ENCODE data around the gene ST7. TPM values are rescaled to one million over a fixed set of nuclear protein-coding genes. Genes with fewer than 3 reads are reported as not detected.
A peak's percentile ranks its signal among the peaks of the same experiment; 100 is the strongest.
"Not testable (repeated sequence)": the region's sequence is repeated elsewhere in the genome, so short reads cannot be mapped to it uniquely, and the experiment has no call there.

ST7 gene
- total RNA-seq, 1 donor from 2014 or later: 48.6 TPM

GRCh38 chr7:116956477-116956804 lies 3.1 kb downstream of the ST7 start:
- TF ChIP-seq CTCF (IDR thresholded peaks at IDR 0.05): no peak
- DNase-seq (no peak), ATAC-seq (no peak)
- Histone ChIP-seq H3K4me1 (peaks cover 29% of the 10 kb centered on the region), H3K9me3 (no peaks in the 10 kb centered on the region), H3K27me3 (no peaks in the 10 kb centered on the region), H3K36me3 (no peaks in the 10 kb centered on the region), H3K4me3 (no peak overlapping the region), H3K27ac (peak overlapping the region; percentile 15)
- intact Hi-C loops (cut with DNase I): no loop called here

GRCh38 chr7:116957874-116958273 lies 4.6 kb downstream of the ST7 start:
- intact Hi-C loops (cut with DNase I): no loop called here
- ATAC-seq (no peak), DNase-seq (no peak)
- TF ChIP-seq CTCF (IDR thresholded peaks at IDR 0.05): no peak
- Histone ChIP-seq H3K9me3 (no peaks in the 10 kb centered on the region), H3K4me1 (peaks cover 20% of the 10 kb centered on the region), H3K27me3 (no peaks in the 10 kb centered on the region), H3K27ac (no peak overlapping the region), H3K4me3 (no peak overlapping the region), H3K36me3 (no peaks in the 10 kb centered on the region)

GRCh38 chr7:116961966-116962673 lies 8.8 kb downstream of the ST7 start:
- H3K9me3 ChIP-seq; intact Hi-C loops (cut with DNase I); H3K4me1 ChIP-seq; H3K36me3 ChIP-seq; H3K27ac ChIP-seq; H3K4me3 ChIP-seq; H3K27me3 ChIP-seq; DNase-seq; ATAC-seq: not testable (repeated sequence)

- Histone ChIP-seq H3K27ac (no peak overlapping the region), H3K4me1 (no peaks in the 10 kb centered on the region), H3K4me3 (no peak overlapping the region), H3K9me3 (no peaks in the 10 kb centered on the region), H3K36me3 (no peaks in the 10 kb centered on the region), H3K27me3 (no peaks in the 10 kb centered on the region)
- no peak for DNase-seq
- no peak for ATAC-seq
- TF ChIP-seq CTCF (IDR thresholded peaks at IDR 0.05): no peak
- intact Hi-C loops (cut with DNase I): no loop called here
These were observed 9.9 kb downstream of the ST7 start for GRCh38 chr7:116963234-116963633.

- peaks cover 13% of the 10 kb centered on the region for H3K4me1 ChIP-seq
- H3K36me3 ChIP-seq: no peaks in the 10 kb centered on the region
- no peak for DNase-seq
- no peak for TF ChIP-seq CTCF (IDR thresholded peaks at IDR 0.05)
- intact Hi-C loops (cut with DNase I): no loop called here
- H3K27me3 ChIP-seq: no peaks in the 10 kb centered on the region
- no peak for ATAC-seq
- no peak overlapping the region for H3K4me3 ChIP-seq
- no peak overlapping the region for H3K27ac ChIP-seq
- no peaks in the 10 kb centered on the region for H3K9me3 ChIP-seq
These were observed 13.3 kb downstream of the ST7 start for GRCh38 chr7:116966601-116967000.

- no peak for TF ChIP-seq CTCF (IDR thresholded peaks at IDR 0.05)
- intact Hi-C loops (cut with DNase I): no loop called here
These were observed 14.1 kb downstream of the ST7 start for GRCh38 chr7:116967254-116967922.

More at GRCh38 chr7:116967254-116967922, 14.1 kb downstream of the ST7 start:
- Histone ChIP-seq H3K4me3 (no peak overlapping the region), H3K27ac (no peak overlapping the region), H3K36me3 (no peaks in the 10 kb centered on the region), H3K27me3 (no peaks in the 10 kb centered on the region), H3K4me1 (peaks cover 13% of the 10 kb centered on the region), H3K9me3 (no peaks in the 10 kb centered on the region)
- DNase-seq (no peak), ATAC-seq (no peak)
